GM19372 (cell line): ENCODE data around the gene SPIRE2.
"Not testable (repeated sequence)": the region's sequence is repeated elsewhere in the genome, so short reads cannot be mapped to it uniquely, and the experiment has no call there.

Source experiments
- ATAC-seq: cut with Tn5 transposase; IDR thresholded peaks from one replicate; pipeline ENCODE4 v1.9.1; 2021; ENCODE audit warnings: mild to moderate bottlenecking, low read depth, moderate library complexity; ENCODE audit not compliant: unreplicated experiment

The SPIRE2 gene

DNA sequence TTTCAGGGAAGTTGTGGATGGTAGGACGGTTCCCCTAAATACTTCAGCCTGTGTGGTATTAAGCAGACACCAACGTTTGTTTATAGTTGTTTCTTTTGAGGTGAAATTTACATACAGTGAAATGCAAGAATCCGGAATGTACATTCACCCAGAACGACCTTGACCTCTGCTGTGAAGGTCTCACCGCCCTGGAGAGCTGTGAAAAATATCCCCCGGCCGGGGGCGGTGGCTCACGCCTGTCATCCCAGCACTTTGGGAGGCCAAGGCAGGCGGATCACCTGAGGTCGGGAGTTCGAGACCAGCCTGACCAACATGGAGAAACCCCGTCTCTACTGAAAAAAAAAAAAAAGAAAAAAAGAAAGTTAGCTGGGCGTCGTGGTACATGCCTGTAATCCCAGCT, 8.2 kb downstream of the SPIRE2 start:
- not testable (repeated sequence) for ATAC-seq

DNA sequence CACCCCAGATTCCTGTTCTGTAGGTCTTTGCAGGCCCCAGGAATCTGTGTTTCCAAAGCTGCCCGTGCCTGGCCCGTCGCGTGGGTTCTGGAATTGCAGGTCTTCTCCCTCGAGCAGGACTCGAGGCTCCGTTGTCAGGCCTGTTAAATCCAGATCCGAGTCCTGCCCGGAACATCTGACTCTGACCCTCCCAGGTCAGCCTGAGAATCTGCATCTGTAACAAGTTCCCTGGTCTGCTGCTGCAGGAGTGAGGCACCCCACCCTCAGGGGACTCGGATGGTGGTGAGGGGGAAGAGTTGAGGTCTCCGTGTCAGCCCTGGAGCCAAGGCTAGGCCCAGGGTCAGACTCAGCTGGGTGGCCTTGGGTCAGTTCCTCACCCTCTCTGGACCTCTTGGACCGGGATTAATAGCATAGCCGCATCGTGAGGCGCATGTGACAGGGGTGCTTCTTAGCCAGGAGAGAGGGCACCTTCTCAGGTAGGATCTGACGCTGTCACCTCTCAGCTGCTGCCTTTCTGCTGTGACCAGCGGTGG, 8.8 kb downstream of the SPIRE2 start:
- ATAC-seq: no peak

- ATAC-seq: no peak
Observed at GRCh38 chr16:89841275-89841674, 13.0 kb downstream of the SPIRE2 start.

DNA sequence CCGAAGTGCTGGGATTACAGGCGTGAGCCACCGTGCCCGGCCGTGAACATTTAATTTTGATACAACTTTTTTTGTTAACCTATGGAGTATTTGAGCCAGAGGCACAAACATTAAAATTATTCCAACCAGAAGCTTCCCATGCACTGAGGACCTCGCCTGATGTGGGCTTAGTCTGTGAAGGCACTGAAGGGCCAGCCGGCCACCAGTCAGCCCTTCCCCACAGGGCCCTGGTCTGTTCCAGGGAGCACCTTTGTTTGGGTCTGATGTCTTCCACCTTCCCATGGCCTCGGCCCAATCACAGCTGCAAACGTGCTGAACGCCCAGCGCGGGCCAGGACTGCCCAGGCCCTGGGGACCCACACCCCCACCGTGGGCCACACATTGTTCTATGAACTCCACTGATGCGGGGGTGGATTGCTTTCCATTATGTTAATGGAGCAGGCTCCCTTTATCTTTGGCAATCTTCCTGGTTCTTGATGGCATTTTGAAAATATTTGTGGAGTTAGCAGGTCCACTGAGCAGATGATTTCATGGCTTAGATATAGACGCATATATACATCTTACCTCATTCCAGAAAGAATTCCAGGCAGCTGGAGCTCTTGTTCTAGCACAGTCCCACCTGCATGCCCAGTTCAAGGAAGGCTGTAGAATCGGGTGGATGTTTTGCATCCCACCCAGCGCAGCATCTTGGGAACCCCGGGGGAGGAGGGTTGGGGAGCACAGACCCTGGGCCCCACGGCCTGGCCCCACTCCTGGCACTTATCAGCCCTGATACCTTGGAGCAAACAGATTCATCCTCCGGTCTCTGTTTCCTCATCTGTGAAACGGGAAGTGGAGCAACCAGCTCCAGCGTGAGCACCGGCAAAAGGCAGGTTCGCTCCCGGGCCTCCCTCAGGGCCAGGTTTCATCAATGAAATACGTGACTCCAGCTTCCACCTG, 14.5 kb downstream of the SPIRE2 start:
- no peak for ATAC-seq

DNA sequence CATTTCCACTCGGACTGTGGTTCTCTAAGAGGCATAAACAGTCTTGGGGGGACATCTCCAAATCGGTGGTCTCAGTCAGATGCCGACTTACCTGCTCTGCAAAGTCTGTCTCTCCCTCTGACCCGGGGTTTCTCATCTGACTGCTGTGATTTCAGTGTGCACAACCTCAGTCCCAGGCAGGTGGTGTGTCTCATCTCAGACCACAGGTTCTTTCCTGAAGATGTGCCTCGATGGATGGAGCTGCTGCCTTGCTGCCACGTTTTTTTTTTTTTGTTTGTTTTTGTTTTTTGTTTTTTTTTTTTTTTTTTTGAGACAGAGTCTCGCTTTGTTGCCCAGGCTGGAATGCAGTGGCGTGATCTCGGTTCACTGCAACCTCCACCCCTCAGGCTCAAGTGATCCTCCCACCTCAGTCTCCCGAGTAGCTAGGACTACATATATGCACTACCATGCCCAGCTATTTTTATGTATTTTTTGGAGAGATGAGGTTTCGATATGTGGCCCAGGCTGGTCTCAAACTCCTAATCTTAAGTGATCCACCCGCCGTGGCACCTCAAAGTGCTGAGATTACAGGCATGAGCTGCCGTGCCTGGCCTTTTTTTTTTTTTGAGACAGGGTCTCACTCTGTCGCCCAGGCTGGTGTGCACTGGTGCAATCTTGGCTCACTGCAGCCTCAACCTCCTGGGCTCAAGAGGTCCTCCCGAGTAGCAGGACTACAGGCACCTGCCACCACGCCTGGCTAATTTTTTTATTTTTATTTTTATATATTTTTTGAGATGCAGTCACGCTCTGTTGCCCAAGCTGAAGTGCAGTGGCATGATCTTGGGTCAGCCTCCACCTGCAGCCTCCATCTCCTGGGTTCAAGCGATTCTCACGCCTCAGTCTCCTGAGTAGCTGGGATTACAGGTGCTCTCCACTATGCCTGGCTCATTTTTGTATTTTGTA, 15.4 kb downstream of the SPIRE2 start:
- no peak for ATAC-seq

GRCh38 chr16:89844739-89845339, 16.6 kb downstream of the SPIRE2 start:
- no peak for ATAC-seq

GRCh38 chr16:89845417-89845816, 17.1 kb downstream of the SPIRE2 start:
- ATAC-seq: no peak

- ATAC-seq: no peak
Observed at GRCh38 chr16:89847051-89847939, 19.0 kb downstream of the SPIRE2 start.

DNA sequence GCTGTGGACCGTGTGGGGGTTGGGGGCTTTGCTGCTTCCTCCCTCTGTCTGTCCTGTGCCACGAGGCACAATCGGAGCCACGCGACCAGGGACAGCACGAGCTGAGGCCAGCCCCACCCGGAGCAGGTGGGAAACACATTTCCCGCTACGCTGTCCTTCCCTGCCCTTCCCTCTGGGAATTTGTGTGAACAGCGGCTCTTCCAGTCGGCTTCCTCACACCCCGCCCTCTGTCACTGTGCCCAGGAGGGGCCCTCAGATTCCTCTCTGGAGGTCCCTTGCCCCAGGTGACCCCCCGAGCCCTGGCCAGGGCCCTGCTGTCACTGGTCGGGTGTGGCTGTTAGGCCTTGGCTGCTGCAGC, 19.6 kb downstream of the SPIRE2 start:
- ATAC-seq: no peak

- no peak for ATAC-seq
Observed at GRCh38 chr16:89848974-89849373, 20.7 kb downstream of the SPIRE2 start.

DNA sequence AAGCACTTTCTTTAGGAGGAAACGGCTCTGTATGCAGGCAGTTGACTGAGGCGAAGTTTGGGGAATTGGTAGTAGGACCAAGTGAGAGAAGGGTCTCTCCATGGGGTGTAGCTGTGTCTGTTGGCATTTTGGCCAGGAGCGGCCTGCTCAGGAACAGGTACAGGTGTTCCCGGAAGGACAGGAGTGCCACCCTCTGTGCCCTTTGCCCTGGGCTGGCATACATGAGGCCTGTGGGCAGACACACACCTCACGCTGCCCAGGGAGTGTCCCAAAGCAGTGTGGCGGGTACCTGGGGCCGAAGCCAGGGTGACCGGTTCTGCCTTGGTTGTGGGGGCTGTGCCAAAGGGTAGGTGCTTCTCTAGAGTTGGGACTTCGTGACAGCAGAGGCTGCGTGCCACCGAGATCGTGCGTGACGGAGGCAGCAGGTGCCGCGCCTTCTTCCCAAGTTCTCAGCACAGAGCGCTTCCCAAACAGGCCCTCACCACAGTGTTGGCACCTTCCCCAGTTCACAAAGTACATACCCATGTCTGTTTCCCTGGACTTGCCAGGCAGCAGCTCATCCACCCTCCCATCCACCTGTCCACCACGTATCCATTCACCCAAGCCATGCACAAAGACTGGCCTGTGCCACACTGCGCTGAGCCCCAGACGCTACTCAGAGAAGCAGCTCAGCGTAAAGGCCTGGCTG, 25.2 kb downstream of the SPIRE2 start:
- no peak for ATAC-seq

DNA sequence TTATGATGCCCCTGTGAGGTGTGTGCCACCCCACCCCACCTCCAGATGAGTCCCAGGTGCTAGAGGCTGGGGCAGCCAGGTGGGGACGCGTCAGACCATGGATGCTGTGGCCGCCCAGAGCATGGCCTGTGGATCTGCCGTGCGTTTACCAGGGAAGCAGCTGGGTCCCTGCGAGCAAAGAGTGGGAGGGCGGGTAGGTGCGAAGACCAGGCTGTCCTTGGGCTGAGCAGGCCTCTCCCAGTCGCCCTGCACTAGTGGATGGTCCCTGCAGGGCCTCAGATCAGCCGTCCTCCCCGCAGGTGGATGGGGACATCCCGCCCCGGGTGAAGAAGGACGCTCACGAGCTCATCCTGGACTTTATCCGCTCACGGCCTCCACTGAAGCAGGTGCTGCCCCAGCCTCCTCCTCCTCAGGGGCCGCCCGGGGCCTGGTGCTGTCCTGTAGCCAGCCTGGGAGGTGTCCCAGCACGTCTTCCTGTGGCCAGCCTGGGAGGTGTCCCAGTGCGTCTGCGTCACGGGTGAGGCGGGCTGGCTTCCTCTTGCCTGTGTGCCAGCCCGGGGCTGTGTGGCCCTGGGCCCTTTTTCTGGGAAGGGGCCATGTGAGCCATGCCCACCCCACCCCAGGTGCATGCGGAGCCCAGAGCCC, 27.1 kb downstream of the SPIRE2 start:
- no peak for ATAC-seq

DNA sequence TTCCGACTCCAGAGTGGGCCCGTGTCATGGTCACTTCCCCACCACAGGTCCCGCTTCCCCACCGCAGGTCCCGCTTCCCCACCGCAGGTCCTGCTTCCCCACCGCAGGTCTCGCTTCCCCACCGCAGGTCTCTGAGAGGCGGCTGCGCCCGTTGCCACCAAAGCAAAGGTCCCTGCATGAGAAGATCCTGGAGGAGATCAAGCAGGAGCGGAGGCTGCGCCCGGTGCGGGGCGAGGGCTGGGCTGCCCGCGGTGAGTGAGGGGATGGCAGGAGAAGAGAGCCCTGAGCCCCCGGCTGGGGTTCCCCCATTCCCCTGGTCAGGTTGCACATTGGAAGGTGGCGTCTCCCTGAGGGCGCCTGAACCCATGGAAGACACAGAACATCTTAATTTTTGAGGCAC, 27.7 kb downstream of the SPIRE2 start:
- no peak for ATAC-seq

DNA sequence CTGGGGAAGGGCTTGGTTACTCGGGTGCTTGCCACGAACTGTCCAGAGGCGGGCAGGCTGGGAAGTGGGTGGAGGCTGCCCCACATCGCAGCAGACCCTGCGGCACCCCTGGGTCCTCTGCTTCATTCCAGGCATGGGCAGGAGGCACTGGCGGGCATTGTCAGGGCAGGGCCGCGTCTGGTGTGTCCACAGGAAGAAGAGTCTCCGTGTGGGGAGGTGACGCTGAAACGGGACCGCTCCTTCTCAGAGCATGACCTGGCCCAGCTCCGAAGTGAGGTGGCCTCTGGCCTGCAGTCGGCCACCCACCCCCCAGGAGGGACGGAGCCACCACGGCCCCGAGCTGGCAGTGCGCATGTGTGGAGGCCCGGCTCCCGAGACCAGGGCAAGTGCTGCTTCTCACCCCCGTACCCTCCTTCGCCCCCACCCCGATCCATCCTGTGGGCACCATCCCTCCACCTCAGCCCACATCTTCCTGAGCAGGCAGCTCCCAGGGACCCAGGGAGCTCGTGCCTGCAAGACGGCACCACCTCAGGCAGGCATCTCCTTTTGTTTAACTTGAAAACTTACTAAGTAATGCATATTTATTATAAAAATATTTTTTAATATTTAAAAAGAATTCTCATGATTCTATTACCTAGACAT, 30.8 kb downstream of the SPIRE2 start:
- no peak for ATAC-seq

DNA sequence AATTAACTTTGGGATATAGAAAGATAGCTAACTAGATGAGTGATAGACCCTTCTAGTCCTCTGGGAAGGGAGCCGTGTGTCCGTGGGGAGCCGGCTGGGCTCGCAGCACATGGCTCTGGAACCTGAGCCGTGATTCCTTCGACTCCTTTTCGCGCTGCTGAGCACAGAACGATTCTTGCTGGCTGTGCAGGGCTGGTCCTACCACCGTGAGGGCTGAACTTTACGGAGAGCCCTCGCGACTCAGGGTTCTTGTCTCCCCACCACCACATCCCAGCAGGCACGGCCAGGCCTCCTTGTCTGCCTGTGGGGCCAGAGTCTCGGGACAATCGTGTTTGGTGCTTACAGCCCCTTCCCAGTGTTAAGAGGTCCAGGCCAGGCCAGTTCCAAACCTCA, 31.3 kb downstream of the SPIRE2 start:
- no peak for ATAC-seq

- ATAC-seq: no peak
Observed at GRCh38 chr16:89860747-89861304, 32.6 kb downstream of the SPIRE2 start.

GRCh38 chr16:89861648-89862047, 33.4 kb downstream of the SPIRE2 start:
- no peak for ATAC-seq

DNA sequence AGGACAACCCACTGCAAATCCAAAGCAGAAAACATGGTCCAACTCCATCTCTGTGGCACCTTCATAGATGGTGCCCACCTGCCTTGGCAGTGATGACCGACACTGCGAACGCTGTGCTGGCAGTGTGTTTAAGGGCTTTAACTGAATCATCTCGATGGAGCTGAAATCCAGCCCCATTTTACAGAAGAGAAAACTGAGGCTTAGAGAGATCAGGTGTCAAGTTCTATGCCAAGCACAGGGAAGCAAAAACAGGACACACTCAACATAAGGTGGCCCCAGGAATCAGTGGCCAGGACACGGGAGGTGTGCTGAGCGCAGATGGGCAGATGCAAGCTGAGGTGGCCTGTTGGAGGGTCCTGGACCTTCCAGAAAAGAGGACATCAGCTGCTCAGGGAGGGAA, 34.5 kb downstream of the SPIRE2 start:
- ATAC-seq: no peak
